ENCODE data around the gene GPR55. TPM values are rescaled to one million over a fixed set of nuclear protein-coding genes. Genes with fewer than 3 reads are reported as not detected.
A peak's percentile ranks its signal among the peaks of the same experiment; 100 is the strongest.

Gene GPR55
- total RNA-seq, 2 donors from 2014 or later = not detected

DNA sequence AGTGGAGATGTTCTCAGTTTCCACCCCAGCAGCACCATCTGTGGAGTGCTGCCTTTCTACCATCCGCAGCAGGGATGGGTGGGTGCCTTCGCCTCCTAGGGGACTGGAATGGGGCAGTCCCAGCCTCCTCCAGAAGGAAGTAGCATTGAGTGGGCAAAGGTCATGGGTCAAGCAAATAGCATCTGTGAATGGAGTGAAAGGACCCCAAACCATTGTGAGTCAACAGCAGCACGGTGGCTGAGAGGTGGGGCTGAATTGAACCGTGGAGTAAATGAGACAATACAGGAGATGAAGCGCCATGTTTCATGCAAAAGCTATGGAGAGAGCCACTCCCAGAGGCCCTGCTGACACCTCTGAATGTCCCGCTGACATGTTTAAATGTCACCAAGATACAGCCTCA lies 9.7 kb downstream of the GPR55 start:
- TF ChIP-seq CTCF (IDR thresholded peaks at IDR 0.05) = no peak
- H3K4me1 ChIP-seq (ENCODE audit: control insufficient read depth in 1 of 2, low read depth in 2 of 2) = no peaks in the 10 kb centered on the region
- H3K36me3 ChIP-seq = no peaks in the 10 kb centered on the region
- ATAC-seq (ENCODE audit: insufficient number of reproducible peaks, low FRiP score, low read depth) (no peak), DNase-seq (ENCODE audit: low spot score) (no peak)
- no peaks in the 10 kb centered on the region for H3K27me3 ChIP-seq (replicated peaks; ENCODE audit: insufficient read depth)
- H3K27ac ChIP-seq = no peak overlapping the region
- no peaks in the 10 kb centered on the region for H3K9me3 ChIP-seq
- H3K4me3 ChIP-seq = no peak overlapping the region

DNA sequence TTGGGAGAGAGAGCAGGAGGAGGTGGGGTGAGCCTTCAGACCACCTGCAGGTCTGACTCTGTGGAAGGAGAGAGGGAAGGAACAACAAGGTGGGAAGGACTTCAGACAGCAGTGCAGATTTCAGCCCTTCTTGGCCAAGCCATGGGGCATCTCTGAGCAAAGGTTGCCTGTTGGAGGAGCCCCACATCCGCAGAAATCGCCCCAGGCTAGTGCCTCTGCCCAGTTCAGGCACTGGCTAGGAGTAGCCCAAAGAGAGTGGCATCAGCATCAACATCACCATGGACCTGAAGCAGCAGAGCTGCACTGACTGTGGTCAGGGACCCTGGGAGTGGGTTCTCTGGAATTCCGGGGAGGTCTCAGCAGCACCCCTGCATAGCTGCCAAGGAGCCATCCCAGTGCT lies 10.2 kb downstream of the GPR55 start:
- ATAC-seq (ENCODE audit: insufficient number of reproducible peaks, low FRiP score, low read depth) = no peak
- Histone ChIP-seq H3K9me3 (no peaks in the 10 kb centered on the region), H3K4me1 (ENCODE audit: control insufficient read depth in 1 of 2, low read depth in 2 of 2) (no peaks in the 10 kb centered on the region), H3K36me3 (no peaks in the 10 kb centered on the region), H3K27ac (no peak overlapping the region), H3K27me3 (replicated peaks; ENCODE audit: insufficient read depth) (no peaks in the 10 kb centered on the region), H3K4me3 (no peak overlapping the region)
- DNase-seq (ENCODE audit: low spot score) = no peak
- TF ChIP-seq CTCF (IDR thresholded peaks at IDR 0.05) = no peak

- no peaks in the 10 kb centered on the region for H3K36me3 ChIP-seq
- H3K27ac ChIP-seq = no peak overlapping the region
- ATAC-seq (ENCODE audit: insufficient number of reproducible peaks, low FRiP score, low read depth) (no peak), DNase-seq (ENCODE audit: low spot score) (no peak)
- H3K4me1 ChIP-seq (ENCODE audit: control insufficient read depth in 1 of 2, low read depth in 2 of 2) = no peaks in the 10 kb centered on the region
- H3K9me3 ChIP-seq = no peaks in the 10 kb centered on the region
- H3K4me3 ChIP-seq = no peak overlapping the region
- no peaks in the 10 kb centered on the region for H3K27me3 ChIP-seq (replicated peaks; ENCODE audit: insufficient read depth)
- peak; percentile 54 for TF ChIP-seq CTCF (IDR thresholded peaks at IDR 0.05)
These were observed 11.5 kb downstream of the GPR55 start for GRCh38 chr2:230913406-230914143.

GRCh38 chr2:230912724-230913123 lies 12.3 kb downstream of the GPR55 start:
- no peak for DNase-seq (ENCODE audit: low spot score)
- TF ChIP-seq CTCF (IDR thresholded peaks at IDR 0.05) = no peak

GRCh38 chr2:230912046-230912445 lies 13.0 kb downstream of the GPR55 start:
- H3K27me3 ChIP-seq (replicated peaks; ENCODE audit: insufficient read depth) = no peaks in the 10 kb centered on the region
- DNase-seq (ENCODE audit: low spot score) = no peak

More at GRCh38 chr2:230912724-230913123, 12.3 kb downstream of the GPR55 start:
- Histone ChIP-seq H3K4me3 (no peak overlapping the region), H3K36me3 (no peaks in the 10 kb centered on the region), H3K4me1 (ENCODE audit: control insufficient read depth in 1 of 2, low read depth in 2 of 2) (no peaks in the 10 kb centered on the region), H3K27ac (no peak overlapping the region), H3K9me3 (no peaks in the 10 kb centered on the region), H3K27me3 (replicated peaks; ENCODE audit: insufficient read depth) (no peaks in the 10 kb centered on the region)
- no peak for ATAC-seq (ENCODE audit: insufficient number of reproducible peaks, low FRiP score, low read depth)

More at GRCh38 chr2:230912046-230912445, 13.0 kb downstream of the GPR55 start:
- no peak overlapping the region for H3K4me3 ChIP-seq
- H3K9me3 ChIP-seq = no peaks in the 10 kb centered on the region
- no peaks in the 10 kb centered on the region for H3K36me3 ChIP-seq
- H3K4me1 ChIP-seq (ENCODE audit: control insufficient read depth in 1 of 2, low read depth in 2 of 2) = no peaks in the 10 kb centered on the region
- TF ChIP-seq CTCF (IDR thresholded peaks at IDR 0.05) = no peak
- no peak overlapping the region for H3K27ac ChIP-seq
- no peak for ATAC-seq (ENCODE audit: insufficient number of reproducible peaks, low FRiP score, low read depth)
